IMR-90 (cell line): Measurements from ENCODE around the gene COQ8A. TPM values are rescaled to one million over a fixed set of nuclear protein-coding genes. Genes with fewer than 3 reads are reported as not detected.

Experiments
- ATAC-seq: fragments of 200-7000 bp; cut with Tn5 transposase; 2 replicates; pipeline ENCODE4 v1.9.1; 2020; ENCODE audit warnings: low read depth, mild to moderate bottlenecking, moderate library complexity
- BruUV-seq: library from RNA; stranded (reverse); fragments of 400-500 nt; replicated peaks from 2 replicates; lab custom pipeline; 2021; lab: Mats Ljungman, UMichigan
- CTCF ChIA-PET: fragments of 300-600 bp; formaldehyde crosslinking; extraction: SDS; loops from one replicate; lab custom pipeline; 2021; ENCODE audit warnings: antibody characterized with exemption; lab: Yijun Ruan, JAX
- POLR2A ChIA-PET: fragments of 300-600 bp; sonication (Branson Sonifier 250); formaldehyde crosslinking; loops from one replicate; lab custom pipeline; 2022; ENCODE audit warnings: antibody characterized with exemption; ENCODE audit not compliant: unreplicated experiment; lab: Charles Lee
- DNase-seq: peaks from one replicate; pipeline ENCODE4 v3.0.0; 2013
- H2AFZ ChIP-seq: replicated peaks from 2 replicates; pipeline ENCODE3; 2013; ENCODE audit warnings: low read length, mild to moderate bottlenecking; ENCODE audit not compliant: poor library complexity
- H2AK5ac ChIP-seq: 2 replicates; pipeline ENCODE4 v1.6.1; 2013; ENCODE audit warnings: low read depth, low read length, inconsistent platforms
- H2AK9ac ChIP-seq: replicated peaks from 2 replicates; pipeline ENCODE3; 2013; ENCODE audit warnings: mild to moderate bottlenecking, low read depth, low read length, moderate library complexity; ENCODE audit not compliant: poor library complexity
- H2BK120ac ChIP-seq: 2 replicates; pipeline ENCODE4 v1.6.1; 2013; ENCODE audit warnings: low read depth, low read length, inconsistent platforms
- H2BK15ac ChIP-seq: 3 replicates; pipeline ENCODE4 v1.6.1; 2013; ENCODE audit warnings: low read depth, low read length, inconsistent platforms
- H2BK20ac ChIP-seq: 2 replicates; pipeline ENCODE4 v1.6.1; 2013; ENCODE audit warnings: low read depth, mild to moderate bottlenecking, inconsistent platforms, low read length, moderate library complexity
- H2BK5ac ChIP-seq: 2 replicates; pipeline ENCODE4 v1.6.1; 2013; ENCODE audit warnings: mild to moderate bottlenecking, low read depth, low read length, inconsistent platforms; ENCODE audit not compliant: poor library complexity, severe bottlenecking
- H3K14ac ChIP-seq: replicated peaks from 2 replicates; pipeline ENCODE4 v1.6.1; 2013; ENCODE audit warnings: low read depth, low read length, inconsistent platforms
- H3K18ac ChIP-seq: 2 replicates; pipeline ENCODE4 v1.6.1; 2013; ENCODE audit warnings: low read depth, low read length, control low read depth
- H3K23ac ChIP-seq: 2 replicates; pipeline ENCODE4 v1.6.1; 2013; ENCODE audit warnings: low read depth, low read length, inconsistent platforms
- H3K27ac ChIP-seq: 2 replicates; pipeline ENCODE4 v1.5.1; 2013; ENCODE audit warnings: mild to moderate bottlenecking, control low read depth, low read length; ENCODE audit not compliant: insufficient read depth
- H3K27me3 ChIP-seq: 2 replicates; pipeline ENCODE4 v1.6.1; 2013; ENCODE audit warnings: low read length; ENCODE audit not compliant: control insufficient read depth, insufficient read depth
- H3K36me3 ChIP-seq: 2 replicates; pipeline ENCODE4 v1.6.1; 2013; ENCODE audit warnings: low read length, mixed read lengths; ENCODE audit not compliant: control insufficient read depth, insufficient read depth
- H3K4ac ChIP-seq: 2 replicates; pipeline ENCODE4 v1.6.1; 2013; ENCODE audit warnings: low read depth, low read length, inconsistent platforms
- H3K4me1 ChIP-seq: 2 replicates; pipeline ENCODE4 v1.6.1; 2013; ENCODE audit warnings: low read length, mixed read lengths; ENCODE audit not compliant: control insufficient read depth, insufficient read depth
- H3K4me2 ChIP-seq: 2 replicates; pipeline ENCODE4 v1.6.1; 2013; ENCODE audit warnings: low read depth, mild to moderate bottlenecking, control low read depth, low read length, moderate library complexity
- H3K4me3 ChIP-seq: 2 replicates; pipeline ENCODE4 v1.5.1; 2013; ENCODE audit warnings: low read depth, mild to moderate bottlenecking, control low read depth, low read length, moderate library complexity; ENCODE audit not compliant: insufficient read depth
- H3K56ac ChIP-seq: 2 replicates; pipeline ENCODE4 v1.6.1; 2013; ENCODE audit warnings: low read length, inconsistent platforms; ENCODE audit not compliant: insufficient read depth; ENCODE audit errors: extremely low read depth
- H3K79me1 ChIP-seq, 2 experiments: 2 replicates each; pipeline ENCODE4 v1.6.1; 2013; ENCODE audit warnings: low read length in 2 of 2, inconsistent platforms in 1 of 2, low read depth in 1 of 2
- H3K9ac ChIP-seq: 2 replicates; pipeline ENCODE4 v1.6.1; 2013; ENCODE audit warnings: low read depth, low read length, control low read depth
- H3K9me1 ChIP-seq: 2 replicates; pipeline ENCODE4 v1.6.1; 2013; ENCODE audit warnings: low read length, inconsistent platforms; ENCODE audit not compliant: insufficient read depth
- H3K9me3 ChIP-seq: 2 replicates; pipeline ENCODE4 v1.6.1; 2013; ENCODE audit warnings: low read length; ENCODE audit not compliant: control insufficient read depth, insufficient read depth
- H4K20me1 ChIP-seq: 2 replicates; pipeline ENCODE4 v1.6.1; 2013; ENCODE audit warnings: low read length, inconsistent platforms; ENCODE audit not compliant: insufficient read depth
- H4K5ac ChIP-seq: 2 replicates; pipeline ENCODE4 v1.6.1; 2013; ENCODE audit warnings: mild to moderate bottlenecking, low read depth, low read length, control low read depth
- H4K8ac ChIP-seq, 2 experiments: 2 replicates each; pipeline ENCODE4 v1.6.1; 2013; ENCODE audit warnings: low read depth in 2 of 2, low read length in 2 of 2, control low read depth in 1 of 2, inconsistent platforms in 1 of 2
- H4K91ac ChIP-seq: 2 replicates; pipeline ENCODE4 v1.6.1; 2013; ENCODE audit warnings: low read depth, low read length, inconsistent platforms; ENCODE audit not compliant: insufficient read depth
- USF2 ChIP-seq: fragments of 150-350 bp; IDR thresholded peaks from 2 replicates; pipeline ENCODE4 v1.6.1; 2017; ENCODE audit warnings: mild to moderate bottlenecking, antibody characterized with exemption, low read length, low read depth
- WGBS, 2 experiments: methylation state at CpG; one replicate each; pipeline versions ENCODE4 v1.1.5 to v1.1.7; 2013; ENCODE audit warnings: missing lambda C conversion rate in 2 of 2; ENCODE audit not compliant: insufficient read length in 1 of 2; ENCODE audit errors: extremely low coverage in 2 of 2; 5-methylcytosine and 5-hydroxymethylcytosine counted together
- dilution Hi-C: fragments of 300-500 bp; cut with HindIII; formaldehyde crosslinking; loops from one replicate; pipeline ENCODE4 v1.14.3; 2018; ENCODE audit warnings: low sequenced_read_pairs; ENCODE audit not compliant: unreplicated experiment
- in situ Hi-C: fragments of 300-500 bp; cut with MboI; formaldehyde crosslinking; loops from 3 replicates; pipeline ENCODE4 v1.14.3; 2019; ENCODE audit warnings: low sequenced_read_pairs, inconsistent platforms, mixed read lengths
- intact Hi-C: fragments of 100-400 bp; cut with micrococcal nuclease; formaldehyde crosslinking; loops from 2 replicates; pipeline ENCODE4 v1.10.0; 2022
- polyA plus RNA-seq, 3 experiments: library from polyadenylated mRNA; depleted of rRNA; stranded (reverse); fragments of >200 nt; gene quantifications; 2 replicates each; pipeline ENCODE4 v1.2.3, GENCODE V29; 2012; ENCODE audit warnings: low replicate concordance in 1 of 3
- total RNA-seq: library from RNA; depleted of rRNA; stranded (reverse); fragments of >200 nt; gene quantifications from 2 replicates; pipeline ENCODE4 v1.2.3, GENCODE V29; 2012

COQ8A gene
- total and polyA plus RNA-seq, 2 of the 4 experiments (the other 2 are of a cell fraction), result 3.8 to 6.1 TPM

DNA sequence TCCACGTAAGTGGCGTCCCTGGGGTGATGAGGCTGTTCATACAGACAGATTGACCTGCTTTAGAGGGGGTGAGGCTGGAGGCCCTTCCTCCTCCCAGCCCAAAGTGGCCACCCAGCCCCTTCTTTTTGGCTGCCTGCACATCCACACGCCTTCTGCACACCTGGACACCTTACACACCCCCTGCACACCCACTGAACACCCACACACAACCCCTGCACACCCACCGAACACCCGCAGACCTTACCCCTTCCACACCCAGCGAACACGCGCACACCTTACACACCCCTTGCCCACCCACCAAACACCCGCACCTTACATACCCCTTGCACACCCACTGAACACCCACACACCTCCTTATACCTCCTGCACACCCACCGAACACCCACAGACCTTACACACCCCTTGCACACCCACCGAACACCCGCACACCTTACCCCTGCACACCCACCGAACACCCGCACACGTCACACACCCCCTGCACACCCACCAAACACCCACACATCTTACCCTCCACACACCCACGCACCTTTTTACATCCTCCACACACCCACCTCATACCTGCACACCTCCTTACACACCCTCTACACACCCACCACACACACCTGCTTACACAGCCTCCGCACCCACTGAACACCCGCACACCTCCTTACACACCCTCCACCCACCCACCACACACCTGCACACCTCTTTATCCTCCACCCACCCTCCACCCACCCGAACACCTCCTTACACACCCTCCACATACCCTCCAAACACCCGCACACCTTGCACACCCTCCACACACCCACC lies 37.7 kb downstream of the COQ8A start:
- no peak for DNase-seq
- no peak overlapping the region for H3K27ac ChIP-seq
- H2BK120ac ChIP-seq, result no peak overlapping the region
- no peaks in the 10 kb centered on the region; the same call in 1 of the 2 replicates for H3K36me3 ChIP-seq
- H3K18ac ChIP-seq, result no peak overlapping the region
- H4K91ac ChIP-seq, result no peak overlapping the region
- no peak for ATAC-seq
- H4K5ac ChIP-seq, result no peak overlapping the region
- WGBS, 2 experiments, result 84 to 100% methylated on average over 3 to 11 of the region's 20 CpGs
- H2BK20ac ChIP-seq, result no peak overlapping the region
- ChIA-PET POLR2A (no interaction called here), CTCF (no interaction called here)
- no peaks in the 10 kb centered on the region for H3K79me1 ChIP-seq
- H3K4me3 ChIP-seq, result no peak overlapping the region
- no peak overlapping the region for H4K8ac ChIP-seq
- intact Hi-C loops (no loop called here), in situ Hi-C loops (no loop called here), dilution Hi-C loops (no loop called here)
- no peak overlapping the region for H2AK9ac ChIP-seq
- no peak for TF ChIP-seq USF2
- H3K27me3 ChIP-seq, result no peaks in the 10 kb centered on the region
- no peak overlapping the region for H3K9ac ChIP-seq
- H3K56ac ChIP-seq, result no peak overlapping the region
- no peak overlapping the region for H3K23ac ChIP-seq
- no peak overlapping the region for H2AFZ ChIP-seq
- peak overlapping the region; percentile 2 for H2BK5ac ChIP-seq
- no TSS peak for BruUV-seq
- no peak overlapping the region for H3K4ac ChIP-seq
- no peaks in the 10 kb centered on the region for H4K20me1 ChIP-seq
- no peaks in the 10 kb centered on the region for H3K9me1 ChIP-seq
- no peak overlapping the region for H3K4me2 ChIP-seq
- H2BK15ac ChIP-seq, result no peak overlapping the region
- no peak overlapping the region for H2AK5ac ChIP-seq
- H3K14ac ChIP-seq, result no peak overlapping the region
- no peaks in the 10 kb centered on the region for H3K9me3 ChIP-seq
- peaks cover 14% of the 10 kb centered on the region; the same call in 1 of the 2 replicates for H3K4me1 ChIP-seq
